HEK293 (cell line): ENCODE results near the gene EFCAB6.

ENCODE experiments used
- CTCF ChIA-PET: fragments of 350-600 bp; formaldehyde crosslinking; extraction: SDS; loops from one replicate; lab custom pipeline; 2021; ENCODE audit warnings: antibody characterized with exemption; lab: Yijun Ruan, JAX
- POLR2A ChIA-PET: fragments of 300-600 bp; formaldehyde crosslinking; extraction: SDS; loops from one replicate; lab custom pipeline; 2020; ENCODE audit warnings: antibody characterized with exemption, inconsistent platforms; lab: Yijun Ruan, JAX
- H3K27ac ChIP-seq: fragments of 200-500 bp; sonication (Bioruptor generic); 2 replicates; pipeline ENCODE4 v1.5.1; 2014; ENCODE audit warnings: low read depth, low read length, control low read depth, inconsistent platforms; ENCODE audit errors: extremely low read depth
- H3K36me3 ChIP-seq, 2 experiments: fragments of 200-500 bp in 1 of 2; sonication (Bioruptor generic) in 1 of 2; 1 replicate in 1 of 2; 2 replicates in 1 of 2; pipeline ENCODE4 v1.5.1; 2014 to 2017; ENCODE audit warnings: inconsistent platforms in 2 of 2, low read length in 2 of 2; ENCODE audit not compliant: control insufficient read depth in 2 of 2, insufficient read depth in 1 of 2
- H3K4me1 ChIP-seq: fragments of 200-500 bp; sonication (Bioruptor generic); 2 replicates; pipeline ENCODE4 v1.5.1; 2014; ENCODE audit warnings: mild to moderate bottlenecking, low read length, inconsistent platforms; ENCODE audit not compliant: control insufficient read depth, insufficient read depth
- H3K4me3 ChIP-seq: 2 replicates; pipeline ENCODE4 v1.5.1; 2011; ENCODE audit warnings: low read depth, mild to moderate bottlenecking, control low read depth, low read length, moderate library complexity
- H3K9me3 ChIP-seq: fragments of 200-500 bp; sonication (Bioruptor generic); 2 replicates; pipeline ENCODE4 v1.5.1; 2014; ENCODE audit warnings: low read depth, low read length, inconsistent platforms; ENCODE audit not compliant: control insufficient read depth, insufficient read depth
- ELK4 ChIP-seq: IDR thresholded peaks from 2 replicates; pipeline ENCODE4 v1.6.1; 2011; ENCODE audit warnings: mild to moderate bottlenecking, low read depth, low read length, borderline replicate concordance
- GLI2 ChIP-seq: fragments of 450-650 bp; formaldehyde crosslinking; IDR thresholded peaks from 2 replicates; pipeline ENCODE4; 2017; ENCODE audit warnings: missing biosample characterization, missing genetic modification characterization, low read depth, borderline replicate concordance
- GLIS1 ChIP-seq: fragments of 450-650 bp; formaldehyde crosslinking; IDR thresholded peaks from 2 replicates; pipeline ENCODE4 v1.5.1; 2016; ENCODE audit warnings: missing biosample characterization, missing genetic modification characterization
- GLIS2 ChIP-seq: fragments of 450-650 bp; formaldehyde crosslinking; IDR thresholded peaks from 2 replicates; pipeline ENCODE4 v1.5.1; 2016; ENCODE audit warnings: missing biosample characterization, missing genetic modification characterization
- KLF10 ChIP-seq: fragments of 450-650 bp; IDR thresholded peaks from 2 replicates; pipeline ENCODE4 v1.5.1; 2018; ENCODE audit warnings: missing biosample characterization, mild to moderate bottlenecking, missing genetic modification characterization
- KLF16 ChIP-seq: fragments of 450-650 bp; formaldehyde crosslinking; IDR thresholded peaks from 2 replicates; pipeline ENCODE4 v1.5.1; 2017; ENCODE audit warnings: missing biosample characterization, missing genetic modification characterization
- RBAK ChIP-seq: fragments of 450-650 bp; formaldehyde crosslinking; IDR thresholded peaks from 2 replicates; pipeline ENCODE4 v1.5.1; 2016; ENCODE audit warnings: missing biosample characterization, missing genetic modification characterization
- WT1 ChIP-seq: fragments of 450-650 bp; formaldehyde crosslinking; IDR thresholded peaks from 2 replicates; pipeline ENCODE4 v1.5.1; 2016; ENCODE audit warnings: missing biosample characterization, missing genetic modification characterization
- ZBTB11 ChIP-seq: fragments of 450-650 bp; formaldehyde crosslinking; conservative IDR thresholded peaks from 2 replicates; pipeline ENCODE4 v1.5.1; 2016; ENCODE audit warnings: low read depth, missing biosample characterization, missing genetic modification characterization
- ZBTB44 ChIP-seq: fragments of 450-650 bp; IDR thresholded peaks from 2 replicates; pipeline ENCODE4 v1.5.1; 2018; ENCODE audit warnings: missing biosample characterization, mild to moderate bottlenecking, missing genetic modification characterization
- ZBTB7A ChIP-seq: fragments of 450-650 bp; formaldehyde crosslinking; IDR thresholded peaks from 2 replicates; pipeline ENCODE4 v1.5.1; 2016; ENCODE audit warnings: low read depth, missing biosample characterization, missing genetic modification characterization
- ZEB2 ChIP-seq: fragments of 450-650 bp; formaldehyde crosslinking; IDR thresholded peaks from 2 replicates; pipeline ENCODE4 v1.5.1; 2016; ENCODE audit warnings: missing biosample characterization, missing genetic modification characterization
- ZIC2 ChIP-seq: fragments of 450-650 bp; formaldehyde crosslinking; IDR thresholded peaks from 2 replicates; pipeline ENCODE4 v1.5.1; 2016; ENCODE audit warnings: missing biosample characterization, missing genetic modification characterization
- ZNF18 ChIP-seq: fragments of 450-650 bp; formaldehyde crosslinking; IDR thresholded peaks from 2 replicates; pipeline ENCODE4 v1.5.1; 2016; ENCODE audit warnings: missing biosample characterization, missing genetic modification characterization
- ZNF202 ChIP-seq: fragments of 450-650 bp; formaldehyde crosslinking; IDR thresholded peaks from 2 replicates; pipeline ENCODE4 v1.5.1; 2016; ENCODE audit warnings: missing biosample characterization, missing genetic modification characterization, borderline replicate concordance
- ZNF211 ChIP-seq: fragments of 450-650 bp; formaldehyde crosslinking; IDR thresholded peaks from 2 replicates; pipeline ENCODE4 v1.5.1; 2016; ENCODE audit warnings: low read depth, missing biosample characterization, missing genetic modification characterization
- ZNF223 ChIP-seq: fragments of 450-650 bp; formaldehyde crosslinking; IDR thresholded peaks from 2 replicates; pipeline ENCODE4 v1.5.1; 2016; ENCODE audit warnings: missing biosample characterization, missing genetic modification characterization
- ZNF366 ChIP-seq: fragments of 450-650 bp; formaldehyde crosslinking; conservative IDR thresholded peaks from 2 replicates; pipeline ENCODE4 v1.5.1; 2016; ENCODE audit warnings: missing biosample characterization, missing genetic modification characterization
- ZNF37A ChIP-seq: fragments of 450-650 bp; IDR thresholded peaks from 2 replicates; pipeline ENCODE4 v1.5.1; 2018; ENCODE audit warnings: missing biosample characterization, missing genetic modification characterization
- ZNF404 ChIP-seq: fragments of 450-650 bp; formaldehyde crosslinking; IDR thresholded peaks from 2 replicates; pipeline ENCODE4 v1.5.1; 2017; ENCODE audit warnings: missing biosample characterization, missing genetic modification characterization
- ZNF530 ChIP-seq: fragments of 450-650 bp; formaldehyde crosslinking; IDR thresholded peaks from 2 replicates; pipeline ENCODE4 v1.5.1; 2016; ENCODE audit warnings: low read depth, missing biosample characterization, missing genetic modification characterization
- ZNF544 ChIP-seq: fragments of 450-650 bp; formaldehyde crosslinking; IDR thresholded peaks from 2 replicates; pipeline ENCODE4 v1.5.0; 2017; ENCODE audit warnings: missing biosample characterization, missing genetic modification characterization
- ZNF621 ChIP-seq: fragments of 450-650 bp; formaldehyde crosslinking; IDR thresholded peaks from 2 replicates; pipeline ENCODE4 v1.5.1; 2017; ENCODE audit warnings: missing biosample characterization, missing genetic modification characterization
- ZNF645 ChIP-seq: fragments of 450-650 bp; formaldehyde crosslinking; IDR thresholded peaks from 2 replicates; pipeline ENCODE4; 2016; ENCODE audit warnings: missing biosample characterization, missing genetic modification characterization
- ZNF660 ChIP-seq: fragments of 450-650 bp; IDR thresholded peaks from 2 replicates; pipeline ENCODE4 v1.5.1; 2018; ENCODE audit warnings: missing biosample characterization, mild to moderate bottlenecking, missing genetic modification characterization
- ZNF777 ChIP-seq: fragments of 450-650 bp; formaldehyde crosslinking; IDR thresholded peaks from 2 replicates; pipeline ENCODE4 v1.5.1; 2017; ENCODE audit warnings: missing biosample characterization, missing genetic modification characterization, borderline replicate concordance
- ZNF785 ChIP-seq: fragments of 450-650 bp; formaldehyde crosslinking; IDR thresholded peaks from 2 replicates; pipeline ENCODE4 v1.5.1; 2016; ENCODE audit warnings: missing biosample characterization, missing genetic modification characterization
- ZNF792 ChIP-seq: fragments of 450-650 bp; formaldehyde crosslinking; IDR thresholded peaks from 2 replicates; pipeline ENCODE4 v1.5.1; 2016; ENCODE audit warnings: missing biosample characterization, missing genetic modification characterization

Gene EFCAB6

GRCh38 chr22:43697894-43698293, 114.2 kb downstream of the EFCAB6 start:
- Histone ChIP-seq H3K36me3 (no peaks in the 10 kb centered on the region), H3K27ac (no peak overlapping the region), H3K9me3 (no peaks in the 10 kb centered on the region), H3K4me1 (no peaks in the 10 kb centered on the region), H3K4me3 (no peak overlapping the region)
- TF ChIP-seq ZBTB11 (tag by site-specific recombination) (no peak), WT1 (no peak), ZNF792 (tag by site-specific recombination) (no peak), ZNF366 (tag by site-specific recombination) (no peak), ZEB2 (no peak), ZBTB44 (tag by site-specific recombination) (no peak), ZNF404 (tag by site-specific recombination) (no peak), ELK4 (no peak), RBAK (tag by site-specific recombination) (no peak), ZNF211 (tag by site-specific recombination) (no peak), ZNF530 (tag by site-specific recombination) (no peak), GLI2 (tag by site-specific recombination) (no peak), ZNF621 (tag by site-specific recombination) (no peak), ZBTB7A (tag by site-specific recombination) (no peak), ZNF660 (tag by site-specific recombination) (no peak), KLF10 (tag by site-specific recombination) (no peak), ZIC2 (no peak), ZNF202 (tag by site-specific recombination) (no peak), GLIS2 (tag by site-specific recombination) (no peak)
- ChIA-PET POLR2A (no interaction called here), CTCF (interaction anchor here (0.6 to 0.8 kb wide), 2 partner anchors 24 to 79 kb away, joined by 3 read pairs; no protein-coding TSS in a partner anchor)

- TF ChIP-seq ZNF37A: no peak
- no peak for TF ChIP-seq ZNF18 (tag by site-specific recombination)
- TF ChIP-seq KLF16 (tag by site-specific recombination): no peak
- no peak for TF ChIP-seq ZNF404 (tag by site-specific recombination)
- no peak for TF ChIP-seq ZNF777
- no peak for TF ChIP-seq GLIS1 (tag by site-specific recombination)
- no peak for TF ChIP-seq ELK4
- no peak for TF ChIP-seq ZNF785 (tag by site-specific recombination)
- no peak for TF ChIP-seq ZNF645 (tag by site-specific recombination)
- TF ChIP-seq ZNF544 (tag by site-specific recombination): no peak
- no peak for TF ChIP-seq ZNF223 (tag by site-specific recombination)
- Histone ChIP-seq H3K27ac (no peak overlapping the region), H3K9me3 (no peaks in the 10 kb centered on the region), H3K36me3 (no peaks in the 10 kb centered on the region), H3K4me1 (no peaks in the 10 kb centered on the region), H3K4me3 (no peak overlapping the region)
- POLR2A ChIA-PET: no interaction called here
- CTCF ChIA-PET: no interaction called here
Measured at GRCh38 chr22:43693249-43693648, 118.9 kb downstream of the EFCAB6 start.
